ENCODE results near the gene PTPRU.

Gene PTPRU

DNA sequence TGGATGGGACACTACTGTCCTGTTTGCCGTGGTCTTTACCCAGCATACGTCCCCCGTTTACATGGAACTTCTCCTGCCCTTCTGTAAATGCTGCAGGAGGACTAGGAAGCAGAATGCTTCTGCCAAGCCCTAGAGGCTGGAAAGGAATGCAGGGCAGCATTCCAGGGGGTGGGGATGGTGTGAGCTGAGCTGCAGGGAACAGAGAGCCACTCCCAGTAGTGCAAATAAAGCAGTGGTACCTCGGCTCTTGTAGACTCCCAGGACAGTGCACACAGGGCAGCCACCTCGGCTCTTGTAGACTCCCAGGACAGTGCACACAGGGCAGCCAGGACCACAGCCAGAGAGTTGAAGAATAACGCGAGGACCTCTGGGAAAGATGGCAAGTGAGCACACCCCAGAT lies 35.4 kb downstream of the PTPRU start:
- H3K27ac ChIP-seq, result peak overlapping the region; percentile 40
- TF ChIP-seq CTCF (IDR thresholded peaks at IDR 0.05) (no peak), ZFX (IDR thresholded peaks at IDR 0.05; ENCODE audit: borderline replicate concordance) (no peak)

- H3K27ac ChIP-seq, result peak overlapping the region; percentile 40; the same call in 1 of the 2 replicates
- no peak for TF ChIP-seq ZFX (IDR thresholded peaks at IDR 0.05; ENCODE audit: borderline replicate concordance)
- TF ChIP-seq CTCF (IDR thresholded peaks at IDR 0.05), result no peak
Measured at GRCh38 chr1:29272147-29272907, 36.0 kb downstream of the PTPRU start.

DNA sequence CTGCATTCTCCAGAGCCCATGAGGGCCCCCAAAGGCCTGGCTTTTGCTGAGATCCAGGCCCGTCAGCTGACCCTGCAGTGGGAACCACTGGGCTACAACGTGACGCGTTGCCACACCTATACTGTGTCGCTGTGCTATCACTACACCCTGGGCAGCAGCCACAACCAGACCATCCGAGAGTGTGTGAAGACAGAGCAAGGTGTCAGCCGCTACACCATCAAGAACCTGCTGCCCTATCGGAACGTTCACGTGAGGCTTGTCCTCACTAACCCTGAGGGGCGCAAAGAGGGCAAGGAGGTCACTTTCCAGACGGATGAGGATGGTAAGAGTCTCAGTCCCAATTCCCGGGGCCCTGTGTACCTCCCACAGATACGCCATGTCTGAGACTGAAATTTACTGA lies 39.1 kb downstream of the PTPRU start:
- H3K27ac ChIP-seq, result no peak overlapping the region
- no peak for TF ChIP-seq ZFX (IDR thresholded peaks at IDR 0.05; ENCODE audit: borderline replicate concordance)
- no peak for TF ChIP-seq CTCF (IDR thresholded peaks at IDR 0.05)

DNA sequence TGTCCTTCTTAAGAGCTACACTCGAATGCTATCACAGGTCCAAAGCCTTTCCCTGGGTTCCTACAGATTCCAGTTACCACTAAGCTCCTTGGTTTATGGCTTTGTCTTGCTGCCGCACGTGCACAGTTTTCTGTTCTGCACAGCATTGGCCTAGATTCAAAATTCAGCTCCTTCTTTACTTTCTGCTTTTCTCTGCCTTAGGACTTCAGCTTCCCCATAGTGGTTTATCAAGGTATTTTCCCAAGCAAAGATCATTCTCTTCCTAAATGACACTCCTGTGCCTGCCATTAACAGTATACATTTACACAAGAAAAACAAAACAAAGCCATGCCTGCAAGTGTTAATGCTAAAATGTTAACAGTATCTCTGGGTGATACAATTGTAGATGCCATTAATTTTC lies 41.8 kb downstream of the PTPRU start:
- no peak overlapping the region for H3K27ac ChIP-seq
- TF ChIP-seq CTCF (IDR thresholded peaks at IDR 0.05), result no peak
- no peak for TF ChIP-seq ZFX (IDR thresholded peaks at IDR 0.05; ENCODE audit: borderline replicate concordance)

DNA sequence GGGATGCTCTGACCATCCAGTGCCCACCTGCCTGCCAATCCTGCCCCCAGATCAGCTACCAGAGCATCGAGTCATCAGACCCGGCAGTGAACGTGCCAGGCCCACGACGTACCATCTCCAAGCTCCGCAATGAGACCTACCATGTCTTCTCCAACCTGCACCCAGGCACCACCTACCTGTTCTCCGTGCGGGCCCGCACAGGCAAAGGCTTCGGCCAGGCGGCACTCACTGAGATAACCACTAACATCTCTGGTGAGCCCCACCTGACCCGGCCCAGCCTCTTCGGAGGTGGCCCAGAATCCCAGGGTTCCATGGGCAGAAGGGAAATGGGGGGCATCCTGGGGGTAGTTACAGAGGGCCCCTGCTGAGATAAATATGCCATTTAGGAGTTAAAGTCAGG lies 43.1 kb downstream of the PTPRU start:
- TF ChIP-seq CTCF (IDR thresholded peaks at IDR 0.05), result no peak
- TF ChIP-seq ZFX (IDR thresholded peaks at IDR 0.05; ENCODE audit: borderline replicate concordance), result no peak
- no peak overlapping the region for H3K27ac ChIP-seq

DNA sequence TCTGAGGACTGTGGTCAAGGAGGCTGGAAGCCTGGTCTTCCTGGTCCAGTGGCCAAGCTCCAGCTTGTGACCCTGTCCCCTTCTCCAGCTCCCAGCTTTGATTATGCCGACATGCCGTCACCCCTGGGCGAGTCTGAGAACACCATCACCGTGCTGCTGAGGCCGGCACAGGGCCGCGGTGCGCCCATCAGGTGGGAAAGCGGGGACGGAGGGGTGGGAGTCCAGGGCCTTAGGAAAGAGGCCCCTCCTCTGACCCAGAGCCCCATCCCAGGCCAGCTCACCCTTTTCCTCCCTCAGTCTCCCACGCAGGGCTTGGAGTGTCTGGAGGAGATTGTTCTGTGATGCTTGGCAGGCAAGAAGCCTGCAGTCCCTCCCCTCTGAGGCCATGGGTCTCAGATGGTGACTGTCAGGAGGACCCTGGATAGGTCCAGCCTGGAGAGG lies 43.6 kb downstream of the PTPRU start:
- no peak for TF ChIP-seq CTCF (IDR thresholded peaks at IDR 0.05)
- no peak overlapping the region for H3K27ac ChIP-seq

- TF ChIP-seq CTCF (IDR thresholded peaks at IDR 0.05) (no peak), ZFX (IDR thresholded peaks at IDR 0.05; ENCODE audit: borderline replicate concordance) (no peak)
Measured at GRCh38 chr1:29280409-29281131, 44.2 kb downstream of the PTPRU start.

More at GRCh38 chr1:29280409-29281131, 44.2 kb downstream of the PTPRU start:
- no peak overlapping the region for H3K27ac ChIP-seq
